Epithelial cell of esophagus (primary cell): ENCODE data around the gene POU2AF3.

Experiments
- DNase-seq: peaks from one replicate; pipeline ENCODE4 v3.0.0; 2010; ENCODE audit warnings: low read depth
- H3K4me3 ChIP-seq: 2 replicates; pipeline ENCODE4 v1.5.1; 2011; ENCODE audit warnings: mild to moderate bottlenecking, low read length, control low read depth
- CTCF ChIP-seq: IDR thresholded peaks from 2 replicates; pipeline ENCODE4 v1.5.1; 2011; ENCODE audit warnings: low read depth, mild to moderate bottlenecking, low read length, control low read depth, inconsistent platforms; ENCODE audit not compliant: insufficient read depth; ENCODE audit errors: missing control alignments

Gene POU2AF3

GRCh38 chr11:111347002-111347722, 48.8 kb downstream of the POU2AF3 start:
- H3K4me3 ChIP-seq: no peak overlapping the region
- TF ChIP-seq CTCF: no peak
- DNase-seq: no peak

GRCh38 chr11:111347723-111348115, 49.4 kb downstream of the POU2AF3 start:
- no peak overlapping the region for H3K4me3 ChIP-seq
- no peak for DNase-seq
- TF ChIP-seq CTCF: no peak

- no peak overlapping the region for H3K4me3 ChIP-seq
- no peak for TF ChIP-seq CTCF
- no peak for DNase-seq
Observed at GRCh38 chr11:111348147-111348546, 49.8 kb downstream of the POU2AF3 start.

- no peak for TF ChIP-seq CTCF
- no peak for DNase-seq
- H3K4me3 ChIP-seq: no peak overlapping the region
Observed at GRCh38 chr11:111349191-111349695, 50.9 kb downstream of the POU2AF3 start.

- no peak overlapping the region for H3K4me3 ChIP-seq
- DNase-seq: no peak
- no peak for TF ChIP-seq CTCF
Observed at GRCh38 chr11:111350811-111351210, 52.5 kb downstream of the POU2AF3 start.

- no peak for DNase-seq
- H3K4me3 ChIP-seq: no peak overlapping the region
- no peak for TF ChIP-seq CTCF
Observed at GRCh38 chr11:111351374-111352055, 53.2 kb downstream of the POU2AF3 start.

GRCh38 chr11:111352231-111352746, 53.9 kb downstream of the POU2AF3 start:
- H3K4me3 ChIP-seq: no peak overlapping the region
- TF ChIP-seq CTCF: no peak
- DNase-seq: no peak
